Loucy (cell line): ENCODE data around the gene COL12A1.

Experiments
- EZH2phosphoT487 ChIP-seq: fragments of 200-600 bp; IDR thresholded peaks from 2 replicates; pipeline ENCODE4 v1.6.1; 2018; ENCODE audit warnings: antibody characterized with exemption, mild to moderate bottlenecking, moderate library complexity, borderline replicate concordance
- TF ChIP-seq, protein P1 (sequence below): fragments of 200-600 bp; sonication (generic); conservative IDR thresholded peaks from 2 replicates; pipeline ENCODE4 v1.5.1; 2014; ENCODE audit warnings: mild to moderate bottlenecking, antibody characterized with exemption, low read length

GRCh38 chr6:75090576-75090975 is 115.3 kb downstream of the COL12A1 start:
- TF ChIP-seq, protein P1, sequence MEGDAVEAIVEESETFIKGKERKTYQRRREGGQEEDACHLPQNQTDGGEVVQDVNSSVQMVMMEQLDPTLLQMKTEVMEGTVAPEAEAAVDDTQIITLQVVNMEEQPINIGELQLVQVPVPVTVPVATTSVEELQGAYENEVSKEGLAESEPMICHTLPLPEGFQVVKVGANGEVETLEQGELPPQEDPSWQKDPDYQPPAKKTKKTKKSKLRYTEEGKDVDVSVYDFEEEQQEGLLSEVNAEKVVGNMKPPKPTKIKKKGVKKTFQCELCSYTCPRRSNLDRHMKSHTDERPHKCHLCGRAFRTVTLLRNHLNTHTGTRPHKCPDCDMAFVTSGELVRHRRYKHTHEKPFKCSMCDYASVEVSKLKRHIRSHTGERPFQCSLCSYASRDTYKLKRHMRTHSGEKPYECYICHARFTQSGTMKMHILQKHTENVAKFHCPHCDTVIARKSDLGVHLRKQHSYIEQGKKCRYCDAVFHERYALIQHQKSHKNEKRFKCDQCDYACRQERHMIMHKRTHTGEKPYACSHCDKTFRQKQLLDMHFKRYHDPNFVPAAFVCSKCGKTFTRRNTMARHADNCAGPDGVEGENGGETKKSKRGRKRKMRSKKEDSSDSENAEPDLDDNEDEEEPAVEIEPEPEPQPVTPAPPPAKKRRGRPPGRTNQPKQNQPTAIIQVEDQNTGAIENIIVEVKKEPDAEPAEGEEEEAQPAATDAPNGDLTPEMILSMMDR = no peak
- TF ChIP-seq EZH2phosphoT487 = no peak
